ENCODE results near the gene CDK5RAP3. TPM values are rescaled to one million over a fixed set of nuclear protein-coding genes. Genes with fewer than 3 reads are reported as not detected.

CDK5RAP3 gene
- total and polyA plus RNA-seq, 2 of the 13 experiments (the other 11 are each of a cell fraction or from before 2014, with no cell fraction given) = 128 to 154 TPM

DNA sequence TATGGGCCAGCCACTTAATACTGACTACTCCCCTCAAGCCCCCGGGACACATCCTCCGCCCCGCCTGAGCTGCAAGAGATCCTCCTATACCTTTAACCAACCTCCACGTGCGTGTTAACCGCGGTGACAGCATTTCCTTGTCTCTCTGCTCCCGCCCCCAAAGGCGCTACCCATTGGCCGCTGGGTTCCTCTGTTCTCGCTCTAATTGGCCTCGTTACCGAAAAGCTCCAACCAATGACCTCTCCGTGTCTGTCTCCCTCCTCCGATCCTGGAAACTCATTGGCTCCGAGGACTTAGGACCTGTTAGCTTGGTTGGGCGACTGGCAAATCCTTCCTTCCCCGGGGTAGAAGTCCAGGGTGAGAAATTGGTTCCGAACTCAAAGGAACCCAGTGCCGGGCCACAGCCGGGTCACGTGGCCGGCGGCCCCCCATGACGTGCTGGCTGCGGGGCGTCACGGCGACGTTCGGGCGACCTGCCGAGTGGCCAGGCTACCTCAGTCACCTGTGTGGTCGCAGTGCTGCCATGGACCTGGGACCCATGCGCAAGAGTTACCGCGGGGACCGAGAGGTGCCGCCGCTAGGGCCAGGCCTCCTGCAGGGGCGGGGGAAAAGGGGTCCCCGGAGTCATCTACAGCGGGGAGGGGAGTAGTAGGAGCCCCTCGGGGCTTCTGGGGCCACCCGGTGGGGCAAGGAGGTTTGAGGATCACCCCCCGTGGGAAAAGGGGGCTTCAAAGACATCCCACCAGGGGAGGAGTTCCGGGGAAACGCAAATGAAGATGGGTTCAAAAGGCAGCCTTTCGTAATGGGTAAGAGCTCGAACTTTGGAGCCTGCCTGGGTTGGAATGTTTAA lies 29.4 kb upstream of the CDK5RAP3 start, which contains the start of gene PNPO (continued):
- TF ChIP-seq, protein P1, sequence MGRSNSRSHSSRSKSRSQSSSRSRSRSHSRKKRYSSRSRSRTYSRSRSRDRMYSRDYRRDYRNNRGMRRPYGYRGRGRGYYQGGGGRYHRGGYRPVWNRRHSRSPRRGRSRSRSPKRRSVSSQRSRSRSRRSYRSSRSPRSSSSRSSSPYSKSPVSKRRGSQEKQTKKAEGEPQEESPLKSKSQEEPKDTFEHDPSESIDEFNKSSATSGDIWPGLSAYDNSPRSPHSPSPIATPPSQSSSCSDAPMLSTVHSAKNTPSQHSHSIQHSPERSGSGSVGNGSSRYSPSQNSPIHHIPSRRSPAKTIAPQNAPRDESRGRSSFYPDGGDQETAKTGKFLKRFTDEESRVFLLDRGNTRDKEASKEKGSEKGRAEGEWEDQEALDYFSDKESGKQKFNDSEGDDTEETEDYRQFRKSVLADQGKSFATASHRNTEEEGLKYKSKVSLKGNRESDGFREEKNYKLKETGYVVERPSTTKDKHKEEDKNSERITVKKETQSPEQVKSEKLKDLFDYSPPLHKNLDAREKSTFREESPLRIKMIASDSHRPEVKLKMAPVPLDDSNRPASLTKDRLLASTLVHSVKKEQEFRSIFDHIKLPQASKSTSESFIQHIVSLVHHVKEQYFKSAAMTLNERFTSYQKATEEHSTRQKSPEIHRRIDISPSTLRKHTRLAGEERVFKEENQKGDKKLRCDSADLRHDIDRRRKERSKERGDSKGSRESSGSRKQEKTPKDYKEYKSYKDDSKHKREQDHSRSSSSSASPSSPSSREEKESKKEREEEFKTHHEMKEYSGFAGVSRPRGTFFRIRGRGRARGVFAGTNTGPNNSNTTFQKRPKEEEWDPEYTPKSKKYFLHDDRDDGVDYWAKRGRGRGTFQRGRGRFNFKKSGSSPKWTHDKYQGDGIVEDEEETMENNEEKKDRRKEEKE (IDR thresholded peaks at IDR 0.05) = no peak
- TF ChIP-seq TBX3 (IDR thresholded peaks at IDR 0.05; ENCODE audit: borderline replicate concordance) = peak; percentile 54; the same call in 1 of the 2 replicates
- no peak for TF ChIP-seq ZKSCAN5 (CRISPR knock-in tag; IDR thresholded peaks at IDR 0.05)
- no peak for TF ChIP-seq NONO (IDR thresholded peaks at IDR 0.05)
- peak; percentile 90 for TF ChIP-seq NONO (CRISPR knock-in tag; conservative IDR thresholded peaks at IDR 0.05)
- TF ChIP-seq, protein P2, sequence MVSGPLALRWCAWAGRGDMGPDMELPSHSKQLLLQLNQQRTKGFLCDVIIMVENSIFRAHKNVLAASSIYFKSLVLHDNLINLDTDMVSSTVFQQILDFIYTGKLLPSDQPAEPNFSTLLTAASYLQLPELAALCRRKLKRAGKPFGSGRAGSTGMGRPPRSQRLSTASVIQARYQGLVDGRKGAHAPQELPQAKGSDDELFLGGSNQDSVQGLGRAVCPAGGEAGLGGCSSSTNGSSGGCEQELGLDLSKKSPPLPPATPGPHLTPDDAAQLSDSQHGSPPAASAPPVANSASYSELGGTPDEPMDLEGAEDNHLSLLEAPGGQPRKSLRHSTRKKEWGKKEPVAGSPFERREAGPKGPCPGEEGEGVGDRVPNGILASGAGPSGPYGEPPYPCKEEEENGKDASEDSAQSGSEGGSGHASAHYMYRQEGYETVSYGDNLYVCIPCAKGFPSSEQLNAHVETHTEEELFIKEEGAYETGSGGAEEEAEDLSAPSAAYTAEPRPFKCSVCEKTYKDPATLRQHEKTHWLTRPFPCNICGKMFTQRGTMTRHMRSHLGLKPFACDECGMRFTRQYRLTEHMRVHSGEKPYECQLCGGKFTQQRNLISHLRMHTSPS (CRISPR knock-in tag; IDR thresholded peaks at IDR 0.05; ENCODE audit: low read depth) = peak; percentile 59; the same call in 1 of the 2 replicates
- TF ChIP-seq ZNF740 (CRISPR knock-in tag; IDR thresholded peaks at IDR 0.05) = peak; percentile 73
- 0 out of 2 replicates have a peak, but pooled peaks have one; percentile 70 for TF ChIP-seq ZBTB39 (CRISPR knock-in tag; IDR thresholded peaks at IDR 0.05)
- TF ChIP-seq PHF21A (CRISPR knock-in tag; IDR thresholded peaks at IDR 0.05) = peak; percentile 98
- TF ChIP-seq HMGA1 (CRISPR knock-in tag; conservative IDR thresholded peaks at IDR 0.05) = no peak
- peak; percentile 77; the same call in 1 of the 2 replicates for TF ChIP-seq ZSCAN20 (CRISPR knock-in tag; IDR thresholded peaks at IDR 0.05; ENCODE audit: borderline replicate concordance)
- TF ChIP-seq MED8 (CRISPR knock-in tag; IDR thresholded peaks at IDR 0.05; ENCODE audit: insufficient replicate concordance) = peak; percentile 75
- TF ChIP-seq ZNF562 (CRISPR knock-in tag; IDR thresholded peaks at IDR 0.05; ENCODE audit: borderline replicate concordance) = peak; percentile 85; the same call in 1 of the 2 replicates
- TF ChIP-seq ZNF577 (CRISPR knock-in tag; IDR thresholded peaks at IDR 0.05; ENCODE audit: borderline replicate concordance, low read depth) = no peak; the same call in 1 of the 2 replicates
- no peak for TF ChIP-seq MATR3 (CRISPR knock-in tag; IDR thresholded peaks at IDR 0.05)
- TF ChIP-seq ZNF234 (CRISPR knock-in tag; conservative IDR thresholded peaks at IDR 0.05) = peak; percentile 94
- TF ChIP-seq ZNF781 (CRISPR knock-in tag; IDR thresholded peaks at IDR 0.05; ENCODE audit: borderline replicate concordance, not compliant biosample characterization) = peak; percentile 97
- no peak; the same call in 1 of the 2 replicates for TF ChIP-seq ATF5 (CRISPR knock-in tag; IDR thresholded peaks at IDR 0.05; ENCODE audit: low read depth)
- peak; percentile 86; the same call in 1 of the 2 replicates for TF ChIP-seq ZNF549 (CRISPR knock-in tag; IDR thresholded peaks at IDR 0.05)
- peak; percentile 91; the same call in 1 of the 2 replicates for TF ChIP-seq TBX2 (CRISPR knock-in tag; IDR thresholded peaks at IDR 0.05; ENCODE audit: borderline replicate concordance)
- TF ChIP-seq TEAD3 (CRISPR knock-in tag; optimal IDR thresholded peaks at IDR 0.05; ENCODE audit: borderline replicate concordance) = peak; percentile 73
